ENCODE results near the gene NT5C1A.
A peak's percentile ranks its signal among the peaks of the same experiment; 100 is the strongest.

NT5C1A gene

GRCh38 chr1:39711966-39712340, 40.0 kb upstream of the NT5C1A start:
- H3K36me3 ChIP-seq (ENCODE audit: control insufficient read depth, insufficient read depth, low read length), result no peaks in the 10 kb centered on the region
- no peak overlapping the region for H3K4me3 ChIP-seq (replicated peaks; ENCODE audit: low read depth, low read length)
- TF ChIP-seq CTCF (IDR thresholded peaks at IDR 0.05; ENCODE audit: insufficient read depth, low read length, poor library complexity, severe bottlenecking), result no peak
- H3K27me3 ChIP-seq (replicated peaks; ENCODE audit: control insufficient read depth, insufficient read depth, low read length), result no peaks in the 10 kb centered on the region
- DNase-seq (ENCODE audit: extremely low read depth, insufficient read length), result no peak

GRCh38 chr1:39711104-39711965, 39.4 kb upstream of the NT5C1A start:
- Histone ChIP-seq H3K27me3 (replicated peaks; ENCODE audit: control insufficient read depth, insufficient read depth, low read length) (no peaks in the 10 kb centered on the region), H3K4me3 (replicated peaks; ENCODE audit: low read depth, low read length) (no peak overlapping the region), H3K36me3 (ENCODE audit: control insufficient read depth, insufficient read depth, low read length) (no peaks in the 10 kb centered on the region)
- no peak for DNase-seq (ENCODE audit: extremely low read depth, insufficient read length)
- TF ChIP-seq CTCF (IDR thresholded peaks at IDR 0.05; ENCODE audit: insufficient read depth, low read length, poor library complexity, severe bottlenecking), result peak; percentile 4

GRCh38 chr1:39707506-39707905, 35.6 kb upstream of the NT5C1A start:
- DNase-seq (ENCODE audit: extremely low read depth, insufficient read length), result no peak
- H3K27me3 ChIP-seq (replicated peaks; ENCODE audit: control insufficient read depth, insufficient read depth, low read length), result no peaks in the 10 kb centered on the region
- H3K36me3 ChIP-seq (ENCODE audit: control insufficient read depth, insufficient read depth, low read length), result no peaks in the 10 kb centered on the region
- H3K4me3 ChIP-seq (replicated peaks; ENCODE audit: low read depth, low read length), result no peak overlapping the region
- TF ChIP-seq CTCF (IDR thresholded peaks at IDR 0.05; ENCODE audit: insufficient read depth, low read length, poor library complexity, severe bottlenecking), result no peak

- Histone ChIP-seq H3K4me3 (replicated peaks; ENCODE audit: low read depth, low read length) (no peak overlapping the region), H3K27me3 (replicated peaks; ENCODE audit: control insufficient read depth, insufficient read depth, low read length) (no peaks in the 10 kb centered on the region), H3K36me3 (ENCODE audit: control insufficient read depth, insufficient read depth, low read length) (no peaks in the 10 kb centered on the region)
- no peak for DNase-seq (ENCODE audit: extremely low read depth, insufficient read length)
- no peak for TF ChIP-seq CTCF (IDR thresholded peaks at IDR 0.05; ENCODE audit: insufficient read depth, low read length, poor library complexity, severe bottlenecking)
These were observed 32.9 kb upstream of the NT5C1A start for GRCh38 chr1:39704757-39705156.

GRCh38 chr1:39701049-39701439, 29.1 kb upstream of the NT5C1A start:
- no peak for TF ChIP-seq CTCF (IDR thresholded peaks at IDR 0.05; ENCODE audit: insufficient read depth, low read length, poor library complexity, severe bottlenecking)
- H3K4me3 ChIP-seq (replicated peaks; ENCODE audit: low read depth, low read length), result no peak overlapping the region
- no peaks in the 10 kb centered on the region for H3K36me3 ChIP-seq (ENCODE audit: control insufficient read depth, insufficient read depth, low read length)
- no peaks in the 10 kb centered on the region for H3K27me3 ChIP-seq (replicated peaks; ENCODE audit: control insufficient read depth, insufficient read depth, low read length)
- DNase-seq (ENCODE audit: extremely low read depth, insufficient read length), result no peak

Measured in GM06990 (cell line).